DND-41 (cell line): ENCODE measurements around the gene INHBB.

Experiments
- ATAC-seq: fragments of 200-7000 bp; cut with Tn5 transposase; 3 replicates; pipeline ENCODE4 v1.9.1; 2021; ENCODE audit warnings: low read depth; ENCODE audit not compliant: insufficient read depth
- DNase-seq: peaks from one replicate; pipeline ENCODE4 v3.0.0-alpha.2; 2020
- H2AFZ ChIP-seq: 2 replicates; pipeline ENCODE4 v1.6.0; 2012; ENCODE audit warnings: low read depth, low read length
- H3K27ac ChIP-seq: 2 replicates; pipeline ENCODE4 v1.5.1; 2012; ENCODE audit warnings: low read length, inconsistent platforms
- H3K27me3 ChIP-seq: fragments of 200-600 bp; sonication (generic); 2 replicates; pipeline ENCODE4 v1.6.0; 2012; ENCODE audit warnings: low read length, mild to moderate bottlenecking, inconsistent platforms; ENCODE audit not compliant: insufficient read depth, poor library complexity
- H3K36me3 ChIP-seq: 2 replicates; pipeline ENCODE4 v1.5.1; 2012; ENCODE audit warnings: low read length, inconsistent platforms; ENCODE audit not compliant: insufficient read depth
- H3K4me1 ChIP-seq: 2 replicates; pipeline ENCODE4 v1.5.1; 2012; ENCODE audit warnings: mild to moderate bottlenecking, low read length; ENCODE audit not compliant: insufficient read depth
- H3K4me2 ChIP-seq: 2 replicates; pipeline ENCODE4 v1.6.0; 2012; ENCODE audit warnings: mild to moderate bottlenecking, moderate library complexity, low read length, inconsistent platforms; ENCODE audit not compliant: insufficient read depth
- H3K4me3 ChIP-seq, 2 experiments: fragments of 200-600 bp in 1 of 2; shearing (Covaris generic) in 1 of 2; 2 replicates each; pipeline ENCODE4 v1.5.1; 2012 to 2016; ENCODE audit warnings: inconsistent platforms in 2 of 2, low read length in 2 of 2, mild to moderate bottlenecking in 2 of 2, low read depth in 1 of 2, moderate library complexity in 1 of 2
- H3K79me2 ChIP-seq: 2 replicates; pipeline ENCODE4 v1.6.0; 2012; ENCODE audit warnings: low read length, inconsistent platforms; ENCODE audit not compliant: insufficient read depth
- H3K9ac ChIP-seq: 2 replicates; pipeline ENCODE4 v1.6.0; 2012; ENCODE audit warnings: low read depth, mild to moderate bottlenecking, inconsistent platforms, low read length, moderate library complexity
- H3K9me3 ChIP-seq: 2 replicates; pipeline ENCODE4 v1.5.1; 2012; ENCODE audit warnings: low read length, moderate library complexity, mild to moderate bottlenecking, inconsistent platforms; ENCODE audit not compliant: insufficient read depth, severe bottlenecking
- H4K20me1 ChIP-seq: 2 replicates; pipeline ENCODE4 v1.6.0; 2012; ENCODE audit warnings: low read length; ENCODE audit not compliant: insufficient read depth
- EZH2 ChIP-seq: IDR thresholded peaks from 3 replicates; pipeline ENCODE4 v1.6.1; 2012; ENCODE audit warnings: borderline replicate concordance, low read depth, mild to moderate bottlenecking, moderate library complexity, low read length, inconsistent platforms; ENCODE audit not compliant: severe bottlenecking
- TF ChIP-seq, protein P1 (sequence below): IDR thresholded peaks from 2 replicates; pipeline ENCODE4 v1.5.1; 2012; ENCODE audit warnings: borderline replicate concordance, low read length, moderate library complexity, mild to moderate bottlenecking; ENCODE audit not compliant: poor library complexity, severe bottlenecking; ENCODE audit errors: extremely low read depth

The INHBB gene

DNA sequence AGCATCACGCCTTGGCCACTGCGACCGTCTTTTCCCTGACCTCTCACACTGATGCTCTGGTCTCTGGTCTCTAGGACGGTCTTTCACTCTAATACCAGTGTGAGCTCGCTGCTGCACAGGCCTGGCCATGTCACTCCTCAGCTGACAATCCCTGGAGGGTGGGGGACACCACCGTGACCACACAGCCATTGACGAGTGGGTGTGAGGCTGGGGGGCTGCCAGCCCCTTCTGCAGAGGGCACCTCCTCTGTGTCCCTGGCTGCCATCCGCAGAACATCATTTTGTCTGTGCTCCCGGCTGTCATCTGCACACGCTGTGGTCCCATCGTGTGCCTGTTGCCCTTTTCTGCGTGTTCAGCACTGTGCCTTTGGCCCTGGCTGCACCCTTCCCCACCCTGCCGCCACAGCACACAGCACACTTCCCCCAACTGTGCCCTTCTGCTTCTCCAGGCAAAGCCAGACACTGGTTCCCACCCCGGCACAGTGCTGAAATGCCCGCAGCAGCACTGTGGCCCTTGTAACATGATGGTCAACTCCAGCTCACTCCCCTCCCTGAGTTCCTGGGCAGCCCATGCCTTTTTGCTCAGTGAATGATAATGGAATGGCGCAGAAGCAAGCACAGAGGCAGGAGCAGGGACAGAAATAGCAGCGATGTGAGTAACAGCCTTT, 30.4 kb upstream of the INHBB start:
- H3K4me2 ChIP-seq, result no peak overlapping the region
- no peaks in the 10 kb centered on the region for H3K36me3 ChIP-seq
- no peaks in the 10 kb centered on the region for H3K9me3 ChIP-seq
- no peak overlapping the region for H3K27ac ChIP-seq
- H3K4me3 ChIP-seq, result no peak overlapping the region
- H3K4me1 ChIP-seq, result peaks cover 10% of the 10 kb centered on the region
- no peak for ATAC-seq
- no peaks in the 10 kb centered on the region for H3K79me2 ChIP-seq
- TF ChIP-seq, protein P1, sequence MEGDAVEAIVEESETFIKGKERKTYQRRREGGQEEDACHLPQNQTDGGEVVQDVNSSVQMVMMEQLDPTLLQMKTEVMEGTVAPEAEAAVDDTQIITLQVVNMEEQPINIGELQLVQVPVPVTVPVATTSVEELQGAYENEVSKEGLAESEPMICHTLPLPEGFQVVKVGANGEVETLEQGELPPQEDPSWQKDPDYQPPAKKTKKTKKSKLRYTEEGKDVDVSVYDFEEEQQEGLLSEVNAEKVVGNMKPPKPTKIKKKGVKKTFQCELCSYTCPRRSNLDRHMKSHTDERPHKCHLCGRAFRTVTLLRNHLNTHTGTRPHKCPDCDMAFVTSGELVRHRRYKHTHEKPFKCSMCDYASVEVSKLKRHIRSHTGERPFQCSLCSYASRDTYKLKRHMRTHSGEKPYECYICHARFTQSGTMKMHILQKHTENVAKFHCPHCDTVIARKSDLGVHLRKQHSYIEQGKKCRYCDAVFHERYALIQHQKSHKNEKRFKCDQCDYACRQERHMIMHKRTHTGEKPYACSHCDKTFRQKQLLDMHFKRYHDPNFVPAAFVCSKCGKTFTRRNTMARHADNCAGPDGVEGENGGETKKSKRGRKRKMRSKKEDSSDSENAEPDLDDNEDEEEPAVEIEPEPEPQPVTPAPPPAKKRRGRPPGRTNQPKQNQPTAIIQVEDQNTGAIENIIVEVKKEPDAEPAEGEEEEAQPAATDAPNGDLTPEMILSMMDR, result no peak
- no peak for TF ChIP-seq EZH2
- H4K20me1 ChIP-seq, result no peaks in the 10 kb centered on the region; the same call in 1 of the 2 replicates
- DNase-seq, result no peak
- no peak overlapping the region for H3K9ac ChIP-seq
- peaks cover 5% of the 10 kb centered on the region for H3K27me3 ChIP-seq
- no peak overlapping the region for H2AFZ ChIP-seq

DNA sequence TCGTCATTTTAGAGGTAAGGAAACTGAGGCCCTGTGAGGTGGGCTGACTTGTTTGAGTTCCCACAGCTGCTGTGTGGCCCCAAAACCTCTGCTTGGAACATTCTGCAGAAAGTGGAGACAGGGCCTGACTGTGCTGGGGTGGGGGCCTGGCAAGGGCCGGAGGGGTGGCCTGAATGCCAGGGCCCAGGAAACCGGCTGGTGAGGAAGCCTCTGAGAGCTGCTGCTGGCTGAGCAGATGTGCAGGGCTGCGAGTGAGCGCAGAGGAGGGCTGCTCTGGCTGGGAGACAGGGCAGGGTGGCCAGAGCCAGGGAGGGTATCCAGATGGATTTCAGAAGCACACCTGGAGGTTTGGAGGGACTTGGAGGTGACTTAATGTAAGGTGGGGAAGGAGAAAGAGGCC, 29.9 kb upstream of the INHBB start:
- Histone ChIP-seq H3K4me2 (no peak overlapping the region), H3K27ac (no peak overlapping the region), H3K4me1 (peaks cover 10% of the 10 kb centered on the region), H3K9me3 (no peaks in the 10 kb centered on the region), H4K20me1 (no peaks in the 10 kb centered on the region; the same call in 1 of the 2 replicates), H3K4me3 (no peak overlapping the region), H3K79me2 (no peaks in the 10 kb centered on the region), H3K36me3 (no peaks in the 10 kb centered on the region), H2AFZ (no peak overlapping the region), H3K9ac (no peak overlapping the region), H3K27me3 (peaks cover 5% of the 10 kb centered on the region)
- TF ChIP-seq, protein P1, result no peak
- TF ChIP-seq EZH2, result no peak
- no peak for ATAC-seq
- no peak for DNase-seq

DNA sequence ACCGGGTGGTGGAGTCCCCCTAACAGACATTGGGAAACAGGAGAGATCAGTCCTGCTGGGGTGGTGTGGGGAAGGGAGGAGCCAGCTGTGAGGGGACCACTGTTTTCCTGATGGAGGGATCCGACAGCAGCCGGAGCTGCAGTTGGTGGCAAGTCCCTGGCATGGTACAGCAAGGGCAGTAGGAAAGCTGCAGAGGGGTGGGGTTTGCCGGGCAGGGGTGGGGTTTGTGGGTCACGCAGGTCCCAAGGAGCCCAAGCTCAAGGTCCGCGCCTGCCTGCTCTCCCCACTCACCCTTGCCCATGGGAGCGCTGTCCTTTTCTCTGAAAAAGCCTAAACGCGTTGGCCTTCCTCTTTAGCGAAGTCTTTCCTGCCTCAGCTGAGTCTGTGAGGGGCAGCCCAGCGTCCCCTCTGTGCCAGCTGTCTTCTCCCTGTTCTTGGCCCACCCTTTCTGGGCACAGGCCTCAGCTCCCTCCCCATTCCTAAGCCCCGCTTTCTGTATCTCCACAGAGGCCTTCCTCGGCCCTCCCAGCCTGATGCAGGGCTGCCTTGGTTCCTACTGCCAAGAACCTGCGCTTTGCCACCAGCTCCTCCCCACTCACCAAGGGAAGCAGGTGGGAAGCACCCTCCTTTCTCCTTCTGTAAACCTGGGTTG, 29.3 kb upstream of the INHBB start:
- Histone ChIP-seq H3K4me2 (no peak overlapping the region), H3K27ac (no peak overlapping the region), H3K27me3 (peaks cover 5% of the 10 kb centered on the region), H3K4me3 (no peak overlapping the region), H2AFZ (no peak overlapping the region), H3K36me3 (no peaks in the 10 kb centered on the region), H4K20me1 (no peaks in the 10 kb centered on the region; the same call in 1 of the 2 replicates), H3K4me1 (peaks cover 10% of the 10 kb centered on the region), H3K9ac (no peak overlapping the region), H3K9me3 (no peaks in the 10 kb centered on the region), H3K79me2 (no peaks in the 10 kb centered on the region)
- TF ChIP-seq EZH2, result no peak
- TF ChIP-seq, protein P1, result no peak
- DNase-seq (no peak), ATAC-seq (no peak)
